Epithelial cell of esophagus (primary cell): ENCODE measurements around the gene SFTPB.
"Not testable (repeated sequence)": the region's sequence is repeated elsewhere in the genome, so short reads cannot be mapped to it uniquely, and the experiment has no call there.

Experiments used
- DNase-seq: peaks from one replicate; pipeline ENCODE4 v3.0.0; 2010; ENCODE audit warnings: low read depth
- H3K4me3 ChIP-seq: 2 replicates; pipeline ENCODE4 v1.5.1; 2011; ENCODE audit warnings: mild to moderate bottlenecking, low read length, control low read depth
- CTCF ChIP-seq: IDR thresholded peaks from 2 replicates; pipeline ENCODE4 v1.5.1; 2011; ENCODE audit warnings: low read depth, mild to moderate bottlenecking, low read length, control low read depth, inconsistent platforms; ENCODE audit not compliant: insufficient read depth; ENCODE audit errors: missing control alignments

The SFTPB gene

GRCh38 chr2:85663594-85664565 is 4.1 kb downstream of the SFTPB start:
- no peak overlapping the region for H3K4me3 ChIP-seq
- TF ChIP-seq CTCF, result no peak
- no peak for DNase-seq

GRCh38 chr2:85662899-85663593 is 5.0 kb downstream of the SFTPB start:
- TF ChIP-seq CTCF, result no peak
- no peak overlapping the region for H3K4me3 ChIP-seq
- peak; percentile 25 for DNase-seq

- DNase-seq, result no peak
- TF ChIP-seq CTCF, result no peak
- no peak overlapping the region for H3K4me3 ChIP-seq
Measured at GRCh38 chr2:85661139-85661858, 6.7 kb downstream of the SFTPB start.

GRCh38 chr2:85660725-85661124 is 7.3 kb downstream of the SFTPB start:
- no peak overlapping the region for H3K4me3 ChIP-seq
- no peak for TF ChIP-seq CTCF
- DNase-seq, result no peak

GRCh38 chr2:85660301-85660700 is 7.7 kb downstream of the SFTPB start:
- DNase-seq, H3K4me3 ChIP-seq: not testable (repeated sequence)

GRCh38 chr2:85659324-85659981 is 8.5 kb downstream of the SFTPB start:
- TF ChIP-seq CTCF, result no peak
- no peak overlapping the region for H3K4me3 ChIP-seq

GRCh38 chr2:85657399-85657798 is 10.6 kb downstream of the SFTPB start:
- DNase-seq, H3K4me3 ChIP-seq: not testable (repeated sequence)

More at GRCh38 chr2:85659324-85659981, 8.5 kb downstream of the SFTPB start:
- no peak for DNase-seq
